ENCODE results near the gene BRME1.

Gene BRME1

GRCh38 chr19:13905634-13906520 lies at the start of gene BRME1, which contains the start of gene CC2D1A:
Gene BRME1 (minus strand): TSS chr19:13906117. CDS start chr19:13904892, 1,225 bp downstream.
Gene CC2D1A (plus strand): TSS chr19:13906201. CDS start chr19:13906442, 241 bp downstream.
- peak; percentile 93 to 97 for DNase-seq (ENCODE audit: low read depth in 2 of 2)

GRCh38 chr19:13954185-13954584 lies 48.3 kb upstream of the BRME1 start:
- DNase-seq (ENCODE audit: low read depth in 2 of 2), result no peak

GRCh38 chr19:13952931-13953531 lies 47.1 kb upstream of the BRME1 start:
- DNase-seq (ENCODE audit: low read depth in 2 of 2), result no peak

- peak; percentile 99 for DNase-seq (ENCODE audit: low read depth in 2 of 2)
Observed at GRCh38 chr19:13952154-13952930, 46.4 kb upstream of the BRME1 start, which contains the start of gene DCAF15. Gene DCAF15 (plus strand): TSS chr19:13952509. CDS start chr19:13952513, 4 bp downstream.

- no peak for DNase-seq (ENCODE audit: low read depth in 2 of 2)
Observed at GRCh38 chr19:13951799-13952153, 45.9 kb upstream of the BRME1 start.

GRCh38 chr19:13951043-13951442 lies 45.1 kb upstream of the BRME1 start:
- DNase-seq (ENCODE audit: low read depth in 2 of 2), result no peak

- DNase-seq (ENCODE audit: low read depth in 2 of 2), result no peak
Observed at GRCh38 chr19:13946414-13946813, 40.5 kb upstream of the BRME1 start.

GRCh38 chr19:13942023-13942684 lies 36.2 kb upstream of the BRME1 start:
- no peak for DNase-seq (ENCODE audit: low read depth in 2 of 2)

- no peak for DNase-seq (ENCODE audit: low read depth in 2 of 2)
Observed at GRCh38 chr19:13938301-13939064, 32.6 kb upstream of the BRME1 start, which contains the start of gene PODNL1. Gene PODNL1 (minus strand): TSS chr19:13938417. CDS start chr19:13938181, 236 bp downstream.

GRCh38 chr19:13937479-13938300 lies 31.8 kb upstream of the BRME1 start:
- no peak for DNase-seq (ENCODE audit: low read depth in 2 of 2)

- no peak for DNase-seq (ENCODE audit: low read depth in 2 of 2)
Observed at GRCh38 chr19:13935765-13936510, 30.0 kb upstream of the BRME1 start.

GRCh38 chr19:13934785-13935109 lies 28.8 kb upstream of the BRME1 start:
- no peak for DNase-seq (ENCODE audit: low read depth in 2 of 2)

GRCh38 chr19:13932911-13933393 lies 27.0 kb upstream of the BRME1 start:
- DNase-seq (ENCODE audit: low read depth in 2 of 2), result no peak

- DNase-seq (ENCODE audit: low read depth in 2 of 2), result no peak
Observed at GRCh38 chr19:13932149-13932637, 26.3 kb upstream of the BRME1 start.

- DNase-seq (ENCODE audit: low read depth in 2 of 2), result no peak
Observed at GRCh38 chr19:13931391-13932148, 25.7 kb upstream of the BRME1 start.

GRCh38 chr19:13930402-13930801 lies 24.5 kb upstream of the BRME1 start:
- DNase-seq (ENCODE audit: low read depth in 2 of 2), result no peak

GRCh38 chr19:13929956-13930355 lies 24.0 kb upstream of the BRME1 start:
- DNase-seq (ENCODE audit: low read depth in 2 of 2), result no peak

GRCh38 chr19:13929340-13929739 lies 23.4 kb upstream of the BRME1 start:
- no peak for DNase-seq (ENCODE audit: low read depth in 2 of 2)

All from stimulated activated CD4-positive, alpha-beta T cell treated with anti-CD3 and anti-CD28 coated beads, Interleukin-15, amount 100 ng/mL, for 48 hours (primary cell).